ENCODE measurements around the gene RNASE12.
"Not testable (repeated sequence)": the region's sequence is repeated elsewhere in the genome, so short reads cannot be mapped to it uniquely, and the experiment has no call there.

Gene RNASE12

DNA sequence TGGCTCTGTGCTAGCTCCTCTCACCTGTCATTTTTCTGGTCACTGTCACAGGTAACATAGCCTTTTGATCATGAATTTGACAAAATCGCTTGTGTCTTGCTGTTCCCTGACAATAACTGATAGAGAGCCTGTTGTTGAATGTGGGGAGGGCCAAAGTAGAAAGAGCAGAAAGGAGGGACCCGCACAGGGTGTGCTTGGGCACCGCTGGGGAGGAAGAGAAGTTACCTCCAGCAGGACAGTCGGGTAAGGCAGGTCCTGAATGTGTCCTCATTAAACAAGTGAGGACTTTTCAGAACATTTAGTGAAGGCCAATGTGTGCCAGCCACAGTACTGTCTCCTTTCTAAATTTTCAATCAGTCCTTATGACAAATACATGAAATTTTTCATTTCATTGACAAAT, at the start of gene RNASE12:
RNASE12 (minus strand) TSS at position 142 of the 400 bp plus-strand sequence. CDS start 653 bp downstream, outside the sequence.
- no peak for DNase-seq (ENCODE audit: low read depth in 2 of 2)

GRCh38 chr14:20632831-20633691, 41.9 kb upstream of the RNASE12 start:
- DNase-seq (ENCODE audit: low read depth in 2 of 2), result peak; percentile 52 to 56

- DNase-seq (ENCODE audit: low read depth in 2 of 2), result no peak
Measured at GRCh38 chr14:20632448-20632830, 41.3 kb upstream of the RNASE12 start.

- DNase-seq (ENCODE audit: low read depth in 2 of 2), result no peak
Measured at GRCh38 chr14:20631880-20632389, 40.8 kb upstream of the RNASE12 start.

DNA sequence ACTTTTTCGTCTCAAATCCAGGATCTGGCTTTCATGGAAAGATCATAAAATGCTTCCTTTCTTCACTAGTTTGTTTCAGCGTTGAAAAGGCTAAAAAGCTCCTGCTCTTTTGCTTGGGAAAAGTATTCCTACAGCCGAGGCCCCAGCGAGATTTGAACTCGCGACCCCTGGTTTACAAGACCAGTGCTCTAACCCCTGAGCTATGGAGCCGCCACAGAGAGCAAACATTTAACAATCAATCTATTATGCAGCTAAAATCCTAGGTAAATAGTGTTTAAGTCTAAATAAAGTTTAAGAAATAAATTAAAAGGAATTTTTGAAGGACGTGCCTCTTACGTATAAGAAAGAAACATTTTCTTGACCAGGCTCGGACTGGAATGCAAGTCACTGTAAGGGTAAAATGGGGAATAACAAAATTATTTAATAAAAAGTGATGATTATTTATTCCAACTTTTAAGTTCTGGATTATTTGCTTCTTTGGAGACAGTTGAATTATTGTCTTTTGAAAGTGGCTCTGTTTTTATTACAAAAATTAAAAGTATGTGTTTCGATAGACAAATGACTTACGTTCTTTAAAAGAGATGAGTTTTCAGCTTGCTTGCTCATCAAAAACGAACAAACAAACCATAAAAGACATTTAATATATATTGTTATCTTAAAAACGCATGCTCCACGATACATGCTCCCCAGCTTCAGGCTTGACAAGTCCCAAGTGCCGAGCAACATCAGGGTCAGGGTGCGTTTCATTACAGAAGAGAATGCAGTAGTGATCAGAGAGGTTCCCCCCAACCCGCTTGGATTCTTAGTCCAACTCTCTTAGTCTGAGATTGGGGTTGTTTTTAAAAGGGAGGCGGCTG, 40.1 kb upstream of the RNASE12 start:
- DNase-seq (ENCODE audit: low read depth in 2 of 2), result peak; percentile 55 to 62

DNA sequence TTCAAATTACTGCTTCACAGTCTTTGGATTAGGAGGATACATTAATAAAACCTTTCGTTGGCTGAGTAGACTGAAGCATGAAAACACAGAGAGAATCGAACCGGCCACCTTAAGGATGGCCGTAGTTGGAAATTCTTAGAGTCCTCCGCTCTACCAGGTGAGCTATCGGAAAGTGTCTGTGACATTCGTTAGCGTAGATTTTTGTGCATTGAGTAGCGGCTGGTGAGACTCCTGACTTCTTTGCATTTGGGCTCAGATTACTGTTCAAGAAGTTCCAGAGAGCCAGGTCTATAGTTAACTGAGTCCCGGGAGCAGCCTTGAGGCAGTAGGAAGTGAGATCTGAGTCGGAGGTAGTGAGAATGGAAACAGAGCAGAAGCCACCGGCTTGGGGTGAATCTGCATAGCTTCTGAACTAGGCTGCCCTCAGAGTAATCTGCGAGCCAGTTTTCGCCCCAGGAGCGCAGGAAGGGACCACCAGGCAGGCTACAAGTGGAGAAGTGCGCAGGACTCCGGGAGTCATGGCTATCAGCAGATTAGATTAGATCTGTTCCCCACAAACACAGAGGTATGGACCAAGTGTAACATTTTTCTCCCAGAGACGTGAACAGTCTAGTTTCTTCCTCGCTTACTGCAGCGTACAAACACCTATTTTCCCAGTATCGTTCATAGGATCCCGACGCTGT, 39.3 kb upstream of the RNASE12 start:
- no peak for DNase-seq (ENCODE audit: low read depth in 2 of 2)

DNA sequence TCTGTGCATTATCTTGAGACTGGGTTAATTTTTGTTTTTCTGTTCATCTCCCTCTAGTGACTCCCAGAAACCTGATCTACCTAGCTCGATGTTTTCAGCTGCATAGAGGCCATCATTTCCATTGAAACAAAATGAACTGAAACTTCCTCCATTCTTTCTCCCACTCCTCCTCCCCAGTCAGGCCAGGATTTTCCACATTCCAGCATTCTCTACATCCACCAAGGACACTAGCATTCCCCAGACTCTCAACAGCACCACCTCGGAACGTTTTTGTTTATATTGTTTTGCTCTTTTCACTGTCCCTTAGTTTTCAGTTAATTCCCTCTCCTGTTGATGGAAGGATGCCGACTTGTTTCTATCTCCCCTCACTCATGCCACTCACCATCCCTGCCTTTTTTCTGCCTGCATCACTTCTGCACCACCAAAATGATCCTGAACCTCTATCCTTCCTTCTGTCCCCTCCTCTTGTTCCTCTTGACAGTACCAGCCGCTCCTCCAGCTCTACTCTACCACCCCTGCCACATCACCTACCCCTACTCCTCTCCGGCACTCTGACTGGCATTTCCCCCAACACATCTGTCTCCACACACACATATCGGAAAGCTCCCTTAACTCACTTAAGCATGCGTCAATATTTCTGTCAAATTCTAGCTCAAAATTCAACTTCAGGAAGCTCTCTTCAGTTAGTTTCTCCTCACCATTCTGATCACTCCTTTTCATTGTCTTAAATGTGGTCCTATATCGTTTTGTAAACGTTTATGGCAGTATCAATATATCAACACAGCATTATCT, 37.1 kb upstream of the RNASE12 start:
- no peak for DNase-seq (ENCODE audit: low read depth in 2 of 2)

GRCh38 chr14:20627346-20628027, 36.3 kb upstream of the RNASE12 start:
- no peak for DNase-seq (ENCODE audit: low read depth in 2 of 2)

GRCh38 chr14:20626274-20626673, 35.1 kb upstream of the RNASE12 start:
- DNase-seq (ENCODE audit: low read depth in 2 of 2), result no peak

- no peak for DNase-seq (ENCODE audit: low read depth in 2 of 2)
Measured at GRCh38 chr14:20624495-20625070, 33.4 kb upstream of the RNASE12 start.

DNA sequence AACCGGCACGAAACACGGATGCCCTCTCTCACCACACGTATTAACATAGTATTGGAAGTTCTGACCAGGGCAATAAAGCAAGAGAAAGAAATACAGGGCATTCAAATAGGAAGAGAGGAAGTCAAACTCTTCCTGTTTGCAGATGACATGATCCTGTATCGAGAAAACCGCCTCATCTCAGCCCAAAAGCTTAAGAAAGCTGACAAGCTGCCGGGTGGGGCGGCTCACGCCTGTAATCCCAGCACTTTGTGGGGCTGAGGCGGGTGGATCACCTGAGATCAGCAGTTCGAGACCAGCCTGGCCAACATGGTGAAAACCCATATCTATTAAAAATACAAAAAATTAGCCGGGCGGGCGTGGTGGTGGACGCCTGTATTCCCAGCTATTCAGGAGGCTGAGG, 32.6 kb upstream of the RNASE12 start:
- no peak for DNase-seq (ENCODE audit: low read depth in 2 of 2)

DNA sequence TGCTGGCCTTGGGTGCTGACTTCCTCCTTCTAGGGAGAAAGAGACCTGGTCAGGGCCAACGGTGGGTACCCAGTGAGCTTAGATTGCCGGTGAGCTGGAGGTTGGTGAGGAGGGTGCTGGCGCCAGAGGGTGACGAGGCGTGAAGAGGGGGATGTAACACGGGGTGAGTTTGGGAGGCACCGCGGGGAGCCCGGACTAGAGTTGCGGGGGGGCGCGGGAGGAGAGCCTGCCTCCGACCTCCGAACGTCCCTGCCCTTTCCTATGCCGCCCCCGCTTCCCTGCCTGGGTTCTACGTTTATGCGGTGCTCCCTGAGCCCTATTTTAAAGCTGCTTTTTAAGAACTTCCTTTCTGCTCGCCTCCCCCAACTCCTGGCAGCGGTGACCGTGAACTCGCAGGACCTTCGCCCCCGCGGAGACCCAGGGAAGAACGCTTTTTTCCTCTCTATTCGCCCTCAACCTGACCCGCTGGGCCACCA, 31.7 kb upstream of the RNASE12 start:
- no peak for DNase-seq (ENCODE audit: low read depth in 2 of 2)

DNA sequence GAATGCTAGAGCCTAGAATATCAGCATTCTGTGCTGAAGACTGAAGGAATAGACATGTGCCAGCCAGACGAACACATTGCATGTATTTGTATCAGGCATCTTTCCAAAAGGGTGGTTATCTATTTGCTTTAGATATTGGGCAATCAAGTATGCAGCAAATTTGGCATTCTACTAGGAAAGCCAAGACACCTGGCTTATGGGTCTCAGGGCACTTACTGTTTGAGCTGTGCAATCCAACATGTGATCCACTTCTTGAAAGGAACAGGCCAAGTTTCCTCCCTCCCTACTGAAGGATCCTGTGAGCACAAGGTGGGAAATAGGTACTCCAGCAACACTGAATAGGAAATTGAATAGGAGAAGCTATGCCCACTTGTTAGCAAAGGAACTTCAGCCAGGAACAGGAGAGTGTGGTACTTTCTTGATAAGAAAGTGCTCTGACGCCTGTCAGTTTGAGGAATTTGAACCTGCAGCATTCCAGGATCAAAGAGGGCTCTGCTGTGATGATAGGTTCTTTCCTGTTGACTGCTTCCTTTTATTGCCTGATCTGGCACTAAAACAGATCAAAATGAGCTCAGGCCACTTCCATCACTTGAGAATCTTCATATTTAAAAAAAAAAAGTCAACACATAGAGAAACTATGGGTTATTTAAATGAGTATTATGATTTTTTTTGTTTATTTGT, 29.8 kb upstream of the RNASE12 start:
- DNase-seq (ENCODE audit: low read depth in 2 of 2), result no peak

GRCh38 chr14:20619688-20620087, 28.5 kb upstream of the RNASE12 start:
- not testable (repeated sequence) for DNase-seq (ENCODE audit: low read depth in 2 of 2)

- DNase-seq (ENCODE audit: low read depth in 2 of 2), result no peak
Measured at GRCh38 chr14:20618271-20618749, 27.1 kb upstream of the RNASE12 start.

GRCh38 chr14:20617138-20618003, 26.2 kb upstream of the RNASE12 start:
- no peak for DNase-seq (ENCODE audit: low read depth in 2 of 2)

DNA sequence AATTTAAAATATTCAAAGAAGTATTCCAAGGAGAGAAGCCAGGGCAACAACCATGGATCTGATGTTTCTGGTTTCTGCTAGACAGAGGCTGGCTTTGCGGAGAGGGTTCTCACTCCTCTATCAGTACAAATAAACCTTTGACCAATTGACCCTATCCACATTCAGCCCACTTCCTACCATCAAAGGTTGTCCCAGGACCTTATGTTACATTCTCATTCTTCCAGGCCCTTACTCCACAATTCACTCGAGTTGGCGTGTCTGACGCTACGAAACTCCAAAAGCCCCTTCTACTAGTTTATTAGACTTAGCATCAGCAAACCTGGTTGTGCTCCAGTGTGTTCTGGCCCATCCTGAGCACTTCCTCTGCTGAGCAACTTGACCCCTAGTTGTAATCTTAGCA, 24.8 kb upstream of the RNASE12 start:
- DNase-seq (ENCODE audit: low read depth in 2 of 2), result no peak
